ENCODE results near the gene NLRP12.

- no peak for TF ChIP-seq POLR2A (IDR thresholded peaks at IDR 0.05; ENCODE audit: low read length)
- no peak for TF ChIP-seq GATA1 (IDR thresholded peaks at IDR 0.05; ENCODE audit: low read depth, low read length)
These were observed 11.8 kb downstream of the NLRP12 start for GRCh38 chr19:53812335-53812734.

Data from erythroblast (primary cell).